Measurements from ENCODE around the gene TPI1.

The TPI1 gene

DNA sequence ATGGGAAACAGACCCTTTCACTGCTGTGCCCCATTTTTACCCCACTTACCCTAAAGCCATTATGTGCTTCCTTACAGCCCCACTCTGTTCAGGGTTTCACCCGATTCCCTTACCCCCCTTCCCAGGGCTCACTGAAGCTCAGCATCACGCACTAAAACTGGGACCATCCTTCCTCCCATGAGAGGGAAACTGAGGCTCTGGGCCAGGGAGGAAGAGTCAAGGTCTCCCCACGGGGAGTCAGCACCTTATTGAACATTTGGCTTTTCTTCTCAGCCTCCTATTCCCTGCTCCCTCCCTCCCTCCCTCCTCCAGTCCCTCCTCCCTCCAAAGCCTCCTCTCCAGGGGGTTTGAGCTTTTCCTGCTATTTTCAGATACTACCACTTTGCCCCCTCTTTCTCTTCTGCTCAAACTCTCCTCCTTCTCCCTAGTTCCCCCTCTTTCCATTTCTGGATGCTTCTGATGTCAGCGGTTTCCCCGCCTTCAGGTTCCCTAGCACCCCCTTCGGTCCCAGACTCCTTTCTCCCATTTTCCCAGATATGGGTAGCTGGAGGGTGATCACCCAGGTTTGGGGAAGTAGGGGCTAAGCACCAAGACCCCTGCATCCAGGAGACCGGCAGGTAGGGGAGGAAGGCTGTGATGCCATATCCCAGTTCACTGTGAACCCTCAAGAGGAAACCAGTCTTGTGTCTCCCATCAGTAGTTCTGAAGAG is 44.8 kb upstream of the TPI1 start:
- H2BK15ac ChIP-seq (ENCODE audit: low read depth, poor library complexity, severe bottlenecking), result no peak overlapping the region
- H3K4me1 ChIP-seq (ENCODE audit: control insufficient read depth, insufficient read depth, low read depth, low read length), result peaks cover 51% of the 10 kb centered on the region
- H4K8ac ChIP-seq (ENCODE audit: low read length), result no peak overlapping the region
- no peak overlapping the region for H3K9ac ChIP-seq (ENCODE audit: low read length)
- H3K23ac ChIP-seq (ENCODE audit: low read length in 2 of 2), result no peak overlapping the region
- no peak overlapping the region for H3K14ac ChIP-seq (ENCODE audit: low read length in 2 of 2)
- H3K27me3 ChIP-seq (ENCODE audit: control insufficient read depth in 1 of 2, insufficient read depth in 1 of 2, low read length in 2 of 2), result peaks cover 22 to 46% of the 10 kb centered on the region in 2 experiments
- no peak overlapping the region for H2BK5ac ChIP-seq (ENCODE audit: low read depth, low read length, poor library complexity, severe bottlenecking)
- H3K18ac ChIP-seq (ENCODE audit: low read depth in 1 of 2, low read length in 2 of 2), result peak overlapping the region in 1 of 2 experiments; percentile 42
- no peak overlapping the region for H3K4me3 ChIP-seq (ENCODE audit: insufficient read depth in 1 of 2, low read depth in 1 of 2, low read length in 2 of 2)
- no peak overlapping the region for H2BK120ac ChIP-seq (ENCODE audit: low read depth, low read length)
- H3K27ac ChIP-seq (ENCODE audit: low read length, poor library complexity, severe bottlenecking), result no peak overlapping the region
- peak overlapping the region; percentile 74 for H3K4me2 ChIP-seq (ENCODE audit: low read length, poor library complexity, severe bottlenecking)
- no peak overlapping the region for H2AFZ ChIP-seq (ENCODE audit: low read depth, low read length)
- H3K79me1 ChIP-seq (replicated peaks; ENCODE audit: low read length, poor library complexity, severe bottlenecking), result peaks cover 15% of the 10 kb centered on the region
- H2AK5ac ChIP-seq (ENCODE audit: low read length, severe bottlenecking), result peak overlapping the region; percentile 3
- H3K9me3 ChIP-seq (ENCODE audit: control insufficient read depth, low read length), result no peaks in the 10 kb centered on the region
- WGBS, result 50% methylated on average over 5 of the region's 7 CpGs
- peak overlapping the region in 1 of 2 experiments; percentile 24 for H3K4ac ChIP-seq (ENCODE audit: low read depth in 1 of 2, low read length in 2 of 2)
- no peak for DNase-seq
- H2BK12ac ChIP-seq (ENCODE audit: low read length in 2 of 2), result no peak overlapping the region
- H3K36me3 ChIP-seq (ENCODE audit: control insufficient read depth in 1 of 2, insufficient read depth in 2 of 2, low read depth in 1 of 2, low read length in 2 of 2), result peaks cover 0 to 7% of the 10 kb centered on the region in 2 experiments
- H4K91ac ChIP-seq (ENCODE audit: low read length), result peak overlapping the region; percentile 88

GRCh38 chr12:6823182-6824084 is 43.9 kb upstream of the TPI1 start:
- Histone ChIP-seq H3K27me3 (ENCODE audit: control insufficient read depth in 1 of 2, insufficient read depth in 1 of 2, low read length in 2 of 2) (peaks cover 22 to 45% of the 10 kb centered on the region in 2 experiments), H3K14ac (ENCODE audit: low read length in 2 of 2) (peak overlapping the region in 1 of 2 experiments; percentile 47), H3K9me3 (ENCODE audit: control insufficient read depth, low read length) (no peaks in the 10 kb centered on the region), H3K4ac (ENCODE audit: low read depth in 1 of 2, low read length in 2 of 2) (no peak overlapping the region), H2BK15ac (ENCODE audit: low read depth, poor library complexity, severe bottlenecking) (no peak overlapping the region), H3K4me1 (ENCODE audit: control insufficient read depth, insufficient read depth, low read depth, low read length) (peaks cover 53% of the 10 kb centered on the region), H2BK12ac (ENCODE audit: low read length in 2 of 2) (peak overlapping the region in 1 of 2 experiments; percentile 45), H2BK120ac (ENCODE audit: low read depth, low read length) (no peak overlapping the region), H4K91ac (ENCODE audit: low read length) (peak overlapping the region; percentile 3), H3K27ac (ENCODE audit: low read length, poor library complexity, severe bottlenecking) (no peak overlapping the region), H4K8ac (ENCODE audit: low read length) (no peak overlapping the region), H2AFZ (ENCODE audit: low read depth, low read length) (no peak overlapping the region), H2BK5ac (ENCODE audit: low read depth, low read length, poor library complexity, severe bottlenecking) (no peak overlapping the region), H3K36me3 (ENCODE audit: control insufficient read depth in 1 of 2, insufficient read depth in 2 of 2, low read depth in 1 of 2, low read length in 2 of 2) (peaks cover 0 to 7% of the 10 kb centered on the region in 2 experiments), H3K23ac (ENCODE audit: low read length in 2 of 2) (peak overlapping the region in 1 of 2 experiments; percentile 43), H3K4me3 (ENCODE audit: insufficient read depth in 1 of 2, low read depth in 1 of 2, low read length in 2 of 2) (no peak overlapping the region), H3K4me2 (ENCODE audit: low read length, poor library complexity, severe bottlenecking) (no peak overlapping the region), H3K9ac (ENCODE audit: low read length) (no peak overlapping the region), H2AK5ac (ENCODE audit: low read length, severe bottlenecking) (no peak overlapping the region), H3K18ac (ENCODE audit: low read depth in 1 of 2, low read length in 2 of 2) (no peak overlapping the region), H3K79me1 (replicated peaks; ENCODE audit: low read length, poor library complexity, severe bottlenecking) (peaks cover 15% of the 10 kb centered on the region)
- DNase-seq, result no peak
- 82% methylated on average over 10 of the region's 12 CpGs for WGBS

GRCh38 chr12:6824085-6824775 is 43.1 kb upstream of the TPI1 start:
- no peak overlapping the region for H3K9ac ChIP-seq (ENCODE audit: low read length)
- H3K27me3 ChIP-seq (ENCODE audit: control insufficient read depth in 1 of 2, insufficient read depth in 1 of 2, low read length in 2 of 2), result peaks cover 22 to 39% of the 10 kb centered on the region in 2 experiments
- H3K23ac ChIP-seq (ENCODE audit: low read length in 2 of 2), result peak overlapping the region in 1 of 2 experiments; percentile 43
- H3K79me1 ChIP-seq (replicated peaks; ENCODE audit: low read length, poor library complexity, severe bottlenecking), result peaks cover 15% of the 10 kb centered on the region
- H2BK120ac ChIP-seq (ENCODE audit: low read depth, low read length), result no peak overlapping the region
- H4K8ac ChIP-seq (ENCODE audit: low read length), result no peak overlapping the region
- peaks cover 0 to 7% of the 10 kb centered on the region in 2 experiments for H3K36me3 ChIP-seq (ENCODE audit: control insufficient read depth in 1 of 2, insufficient read depth in 2 of 2, low read depth in 1 of 2, low read length in 2 of 2)
- 85% methylated on average over 37 of the region's 37 CpGs for WGBS
- H2AFZ ChIP-seq (ENCODE audit: low read depth, low read length), result no peak overlapping the region
- no peak for DNase-seq
- H3K9me3 ChIP-seq (ENCODE audit: control insufficient read depth, low read length), result no peaks in the 10 kb centered on the region
- H2BK15ac ChIP-seq (ENCODE audit: low read depth, poor library complexity, severe bottlenecking), result no peak overlapping the region
- H3K18ac ChIP-seq (ENCODE audit: low read depth in 1 of 2, low read length in 2 of 2), result no peak overlapping the region
- no peak overlapping the region for H2BK5ac ChIP-seq (ENCODE audit: low read depth, low read length, poor library complexity, severe bottlenecking)
- peak overlapping the region in 1 of 2 experiments; percentile 47 for H3K14ac ChIP-seq (ENCODE audit: low read length in 2 of 2)
- H3K4me1 ChIP-seq (ENCODE audit: control insufficient read depth, insufficient read depth, low read depth, low read length), result peaks cover 51% of the 10 kb centered on the region
- peak overlapping the region; percentile 3 for H4K91ac ChIP-seq (ENCODE audit: low read length)
- no peak overlapping the region for H2AK5ac ChIP-seq (ENCODE audit: low read length, severe bottlenecking)
- H3K4me3 ChIP-seq (ENCODE audit: insufficient read depth in 1 of 2, low read depth in 1 of 2, low read length in 2 of 2), result no peak overlapping the region
- H2BK12ac ChIP-seq (ENCODE audit: low read length in 2 of 2), result no peak overlapping the region
- H3K27ac ChIP-seq (ENCODE audit: low read length, poor library complexity, severe bottlenecking), result no peak overlapping the region
- H3K4me2 ChIP-seq (ENCODE audit: low read length, poor library complexity, severe bottlenecking), result no peak overlapping the region
- H3K4ac ChIP-seq (ENCODE audit: low read depth in 1 of 2, low read length in 2 of 2), result no peak overlapping the region
